ENCODE measurements around the gene CNTNAP3.
"Not testable (repeated sequence)": the region's sequence is repeated elsewhere in the genome, so short reads cannot be mapped to it uniquely, and the experiment has no call there.

DNA sequence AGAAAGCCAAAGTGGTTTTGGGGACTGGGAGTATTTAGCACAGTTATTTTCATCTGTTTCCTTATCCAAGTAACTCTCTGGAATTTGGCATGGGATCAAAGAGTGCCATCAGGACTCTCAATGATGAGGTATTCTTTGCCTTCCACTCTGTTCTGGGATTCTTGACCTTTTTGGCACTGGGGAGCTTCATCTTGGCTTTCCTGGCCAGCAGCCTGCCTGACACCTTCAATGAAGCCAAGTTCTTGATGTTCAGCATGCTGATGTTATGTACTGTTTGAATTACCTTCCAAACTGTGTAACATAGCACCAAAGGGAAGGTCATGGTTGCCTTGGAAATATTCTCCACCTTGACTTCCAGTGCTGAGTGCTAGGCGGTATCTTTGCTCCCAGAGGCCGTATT is 248.8 kb downstream of the CNTNAP3 start:
- not testable (repeated sequence) for TF ChIP-seq CTCF, EP300, POLR2A (IDR thresholded peaks at IDR 0.05)
